HG03025 (cell line): Measurements from ENCODE around the gene TELO2.

ENCODE experiments used
- ATAC-seq: cut with Tn5 transposase; IDR thresholded peaks from one replicate; pipeline ENCODE4 v1.9.1; 2021; ENCODE audit warnings: mild to moderate bottlenecking, moderate library complexity; ENCODE audit not compliant: unreplicated experiment, low FRiP score

TELO2 gene

GRCh38 chr16:1495889-1496262 is 2.7 kb downstream of the TELO2 start:
- no peak for ATAC-seq

GRCh38 chr16:1496464-1496863 is 3.3 kb downstream of the TELO2 start:
- no peak for ATAC-seq

GRCh38 chr16:1497014-1497598 is 3.9 kb downstream of the TELO2 start:
- ATAC-seq: no peak

GRCh38 chr16:1498899-1499676 is 5.9 kb downstream of the TELO2 start:
- ATAC-seq: no peak

- ATAC-seq: no peak
Observed at GRCh38 chr16:1499756-1500464, 6.8 kb downstream of the TELO2 start.

GRCh38 chr16:1500465-1501150 is 7.4 kb downstream of the TELO2 start:
- ATAC-seq: no peak

- ATAC-seq: no peak
Observed at GRCh38 chr16:1501630-1502029, 8.5 kb downstream of the TELO2 start.

GRCh38 chr16:1502092-1503004 is 9.2 kb downstream of the TELO2 start:
- no peak for ATAC-seq

GRCh38 chr16:1503110-1503955 is 10.2 kb downstream of the TELO2 start:
- no peak for ATAC-seq

GRCh38 chr16:1505073-1505844 is 12.1 kb downstream of the TELO2 start:
- ATAC-seq: no peak

GRCh38 chr16:1505912-1506311 is 12.8 kb downstream of the TELO2 start:
- no peak for ATAC-seq

GRCh38 chr16:1506494-1507213 is 13.5 kb downstream of the TELO2 start:
- no peak for ATAC-seq

- no peak for ATAC-seq
Observed at GRCh38 chr16:1508494-1509187, 15.5 kb downstream of the TELO2 start.

- no peak for ATAC-seq
Observed at GRCh38 chr16:1509307-1510221, 16.4 kb downstream of the TELO2 start.

GRCh38 chr16:1510272-1510671 is 17.1 kb downstream of the TELO2 start:
- ATAC-seq: no peak

GRCh38 chr16:1510941-1511351 is 17.8 kb downstream of the TELO2 start:
- no peak for ATAC-seq
